ENCODE measurements around the gene PTK7. TPM values are rescaled to one million over a fixed set of nuclear protein-coding genes. Genes with fewer than 3 reads are reported as not detected.

Gene PTK7
- total and polyA plus RNA-seq, 2 experiments from 2014 or later: 46.1 to 147 TPM

DNA sequence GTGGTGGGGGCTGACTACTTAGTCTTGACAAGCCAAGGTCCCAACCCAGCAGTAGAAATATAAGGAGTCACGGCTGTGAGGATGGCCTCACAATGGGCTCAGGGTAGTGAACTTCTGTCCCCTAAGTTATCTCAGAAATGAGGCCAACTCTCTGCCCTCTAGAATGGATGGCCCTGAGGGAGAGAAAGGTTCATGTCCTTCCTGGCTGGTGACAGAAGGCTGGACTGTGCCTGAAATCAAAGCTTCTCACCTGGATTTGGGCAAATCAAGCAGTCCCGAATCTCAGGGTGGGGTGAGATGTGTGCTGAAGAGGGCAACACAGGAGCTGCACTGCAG is 42.0 kb upstream of the PTK7 start:
- H3F3A ChIP-seq (replicated peaks; ENCODE audit: low read depth): peaks cover 17% of the 10 kb centered on the region; the same call in 1 of the 2 replicates
- H4K20me1 ChIP-seq (replicated peaks; ENCODE audit: insufficient read depth): peaks cover 12% of the 10 kb centered on the region
- H3K27ac ChIP-seq (ENCODE audit: low read depth): no peak overlapping the region
- H2AFZ ChIP-seq: no peak overlapping the region
- no peaks in the 10 kb centered on the region for H3K9me2 ChIP-seq (ENCODE audit: insufficient read depth)
- no peaks in the 10 kb centered on the region for H3K4me1 ChIP-seq (ENCODE audit: insufficient read depth)
- Mint-ChIP-seq H3K9me3 (no peaks in the 10 kb centered on the region), H3K27me3 (ENCODE audit: insufficient read depth, low read depth, poor library complexity) (peaks cover 3% of the 10 kb centered on the region), H3K4me1 (no peaks in the 10 kb centered on the region), H3K27ac (no peak overlapping the region), H3K4me3 (no peak overlapping the region), H3K36me3 (ENCODE audit: low read depth) (peaks cover 70% of the 10 kb centered on the region)
- peaks cover 13% of the 10 kb centered on the region for H3K36me3 ChIP-seq (ENCODE audit: insufficient read depth)
- ATAC-seq: no peak; the same call in 2 of the 3 replicates
- DNase-seq (ENCODE audit: low spot score): peak; percentile 28
- no peaks in the 10 kb centered on the region for H3K79me2 ChIP-seq (replicated peaks; ENCODE audit: insufficient read depth)
- H3K4me2 ChIP-seq: no peak overlapping the region
- TF ChIP-seq ZNF114 (CRISPR knock-in tag; IDR thresholded peaks at IDR 0.05) (no peak), CTCF (conservative IDR thresholded peaks at IDR 0.05; ENCODE audit: low read depth in 2 of 2) (peak in 1 of 2 experiments; percentile 31; a peak in 1 of 4 replicates), ZNF331 (CRISPR knock-in tag; IDR thresholded peaks at IDR 0.05; ENCODE audit: low read depth) (no peak)
- H3K27me3 ChIP-seq (ENCODE audit: insufficient read depth): no peaks in the 10 kb centered on the region
- H3K4me3 ChIP-seq: no peak overlapping the region

DNA sequence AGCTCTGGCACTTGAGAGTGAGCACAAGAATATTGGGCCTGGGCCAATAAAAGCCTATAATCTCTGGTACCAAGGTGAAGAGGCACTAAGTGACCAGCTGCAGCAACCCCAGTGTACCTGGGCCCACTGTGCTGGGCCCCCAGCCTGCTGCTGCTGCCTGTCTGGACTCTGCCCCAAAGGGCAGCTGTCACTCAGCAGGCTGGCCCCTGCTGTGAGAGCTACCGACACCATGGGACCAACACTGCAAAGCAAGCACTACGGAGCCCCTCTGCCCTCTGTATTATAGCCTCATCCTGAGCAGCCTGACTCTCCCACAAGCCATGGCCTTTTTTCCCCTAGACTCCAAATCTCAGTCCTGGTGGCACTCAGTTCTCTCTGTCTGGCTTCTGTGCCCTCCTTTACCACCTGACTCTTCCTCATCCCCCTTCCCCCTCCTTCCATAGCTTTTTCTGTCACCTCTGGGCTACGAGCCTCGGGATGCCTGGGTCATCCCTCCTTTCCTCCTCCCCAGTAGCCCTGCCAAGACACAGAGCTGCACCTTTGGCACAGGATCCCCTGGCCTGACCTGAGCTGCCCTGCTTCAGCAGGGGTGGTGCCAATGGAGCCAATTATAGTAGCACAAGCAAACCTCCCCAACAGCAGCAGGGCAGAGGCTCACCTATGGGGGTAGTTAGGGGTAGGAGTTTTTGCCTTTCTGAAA is 40.5 kb upstream of the PTK7 start:
- Histone ChIP-seq H3K27me3 (ENCODE audit: insufficient read depth) (no peaks in the 10 kb centered on the region), H3K4me1 (ENCODE audit: insufficient read depth) (no peaks in the 10 kb centered on the region), H2AFZ (no peak overlapping the region), H3F3A (replicated peaks; ENCODE audit: low read depth) (0 out of 2 replicates have a peak, but pooled peaks cover 8% of the 10 kb centered on the region), H3K79me2 (replicated peaks; ENCODE audit: insufficient read depth) (no peaks in the 10 kb centered on the region), H3K27ac (ENCODE audit: low read depth) (no peak overlapping the region), H3K4me2 (no peak overlapping the region), H3K36me3 (ENCODE audit: insufficient read depth) (0 out of 2 replicates have a peak, but pooled peaks cover 3% of the 10 kb centered on the region), H3K9me2 (ENCODE audit: insufficient read depth) (no peaks in the 10 kb centered on the region), H4K20me1 (replicated peaks; ENCODE audit: insufficient read depth) (peaks cover 6% of the 10 kb centered on the region; the same call in 1 of the 2 replicates), H3K4me3 (no peak overlapping the region)
- Mint-ChIP-seq H3K27me3 (ENCODE audit: insufficient read depth, low read depth, poor library complexity) (peaks cover 3% of the 10 kb centered on the region), H3K4me1 (no peaks in the 10 kb centered on the region), H3K9me3 (no peaks in the 10 kb centered on the region), H3K4me3 (no peak overlapping the region), H3K27ac (no peak overlapping the region), H3K36me3 (ENCODE audit: low read depth) (peaks cover 61% of the 10 kb centered on the region)
- ATAC-seq (peak; percentile 24), DNase-seq (ENCODE audit: low spot score) (no peak)
- no peak for TF ChIP-seq EZH2phosphoT487 (IDR thresholded peaks at IDR 0.05; ENCODE audit: unreplicated experiment)
- TF ChIP-seq JUNB (IDR thresholded peaks at IDR 0.05; ENCODE audit: unreplicated experiment): no peak
- TF ChIP-seq ETS1 (IDR thresholded peaks at IDR 0.05): no peak
- TF ChIP-seq CTCF (conservative IDR thresholded peaks at IDR 0.05; ENCODE audit: low read depth in 2 of 2): no peak
- no peak for TF ChIP-seq ZNF114 (CRISPR knock-in tag; IDR thresholded peaks at IDR 0.05)
- no peak for TF ChIP-seq POLR2AphosphoS5 (IDR thresholded peaks at IDR 0.05; ENCODE audit: low read depth)
- no peak for TF ChIP-seq STAT1 (IDR thresholded peaks at IDR 0.05; ENCODE audit: unreplicated experiment)
- TF ChIP-seq, protein P1, sequence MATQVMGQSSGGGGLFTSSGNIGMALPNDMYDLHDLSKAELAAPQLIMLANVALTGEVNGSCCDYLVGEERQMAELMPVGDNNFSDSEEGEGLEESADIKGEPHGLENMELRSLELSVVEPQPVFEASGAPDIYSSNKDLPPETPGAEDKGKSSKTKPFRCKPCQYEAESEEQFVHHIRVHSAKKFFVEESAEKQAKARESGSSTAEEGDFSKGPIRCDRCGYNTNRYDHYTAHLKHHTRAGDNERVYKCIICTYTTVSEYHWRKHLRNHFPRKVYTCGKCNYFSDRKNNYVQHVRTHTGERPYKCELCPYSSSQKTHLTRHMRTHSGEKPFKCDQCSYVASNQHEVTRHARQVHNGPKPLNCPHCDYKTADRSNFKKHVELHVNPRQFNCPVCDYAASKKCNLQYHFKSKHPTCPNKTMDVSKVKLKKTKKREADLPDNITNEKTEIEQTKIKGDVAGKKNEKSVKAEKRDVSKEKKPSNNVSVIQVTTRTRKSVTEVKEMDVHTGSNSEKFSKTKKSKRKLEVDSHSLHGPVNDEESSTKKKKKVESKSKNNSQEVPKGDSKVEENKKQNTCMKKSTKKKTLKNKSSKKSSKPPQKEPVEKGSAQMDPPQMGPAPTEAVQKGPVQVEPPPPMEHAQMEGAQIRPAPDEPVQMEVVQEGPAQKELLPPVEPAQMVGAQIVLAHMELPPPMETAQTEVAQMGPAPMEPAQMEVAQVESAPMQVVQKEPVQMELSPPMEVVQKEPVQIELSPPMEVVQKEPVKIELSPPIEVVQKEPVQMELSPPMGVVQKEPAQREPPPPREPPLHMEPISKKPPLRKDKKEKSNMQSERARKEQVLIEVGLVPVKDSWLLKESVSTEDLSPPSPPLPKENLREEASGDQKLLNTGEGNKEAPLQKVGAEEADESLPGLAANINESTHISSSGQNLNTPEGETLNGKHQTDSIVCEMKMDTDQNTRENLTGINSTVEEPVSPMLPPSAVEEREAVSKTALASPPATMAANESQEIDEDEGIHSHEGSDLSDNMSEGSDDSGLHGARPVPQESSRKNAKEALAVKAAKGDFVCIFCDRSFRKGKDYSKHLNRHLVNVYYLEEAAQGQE (IDR thresholded peaks at IDR 0.05; ENCODE audit: unreplicated experiment): no peak
- TF ChIP-seq CREB1 (CRISPR knock-in tag; IDR thresholded peaks at IDR 0.05; ENCODE audit: low read depth): no peak
- no peak for TF ChIP-seq EZH2 (IDR thresholded peaks at IDR 0.05; ENCODE audit: low read depth, unreplicated experiment)
- no peak for TF ChIP-seq ZNF331 (CRISPR knock-in tag; IDR thresholded peaks at IDR 0.05; ENCODE audit: low read depth)
- TF ChIP-seq NANOG (IDR thresholded peaks at IDR 0.05; ENCODE audit: borderline replicate concordance): no peak

Data from GM23338 (cell line).